OCI-LY1 (cell line): ENCODE results near the gene CDRT15L2.
"Not testable (repeated sequence)": the region's sequence is repeated elsewhere in the genome, so short reads cannot be mapped to it uniquely, and the experiment has no call there.

Experiments
- H2AFZ ChIP-seq: fragments of 200-600 bp; sonication (generic), shearing (Covaris generic); 2 replicates; pipeline ENCODE4 v1.6.0; 2014; ENCODE audit warnings: antibody characterized with exemption, mild to moderate bottlenecking, low read length
- H3F3A ChIP-seq: fragments of 200-600 bp; sonication (generic), shearing (Covaris generic); 2 replicates; pipeline ENCODE4 v1.6.0; 2014; ENCODE audit warnings: mild to moderate bottlenecking, antibody characterized with exemption, low read length, moderate library complexity; ENCODE audit not compliant: insufficient read depth
- H3K27ac ChIP-seq: fragments of 200-600 bp; sonication (generic); 2 replicates; pipeline ENCODE4 v1.5.1; 2014; ENCODE audit warnings: low read length, mixed run types, mild to moderate bottlenecking, low read depth; ENCODE audit not compliant: poor library complexity, severe bottlenecking
- H3K27me3 ChIP-seq: fragments of 200-600 bp; sonication (generic); 2 replicates; pipeline ENCODE4 v1.6.0; 2014; ENCODE audit warnings: antibody characterized with exemption, mild to moderate bottlenecking, low read length, moderate library complexity; ENCODE audit not compliant: insufficient read depth
- H3K36me3 ChIP-seq: fragments of 200-600 bp; sonication (generic); 2 replicates; pipeline ENCODE4 v1.6.1; 2014; ENCODE audit warnings: mild to moderate bottlenecking, antibody characterized with exemption, low read length, moderate library complexity, mixed read lengths; ENCODE audit not compliant: insufficient read depth
- H3K4me1 ChIP-seq: fragments of 200-600 bp; sonication (generic); 2 replicates; pipeline ENCODE4 v1.5.1; 2014; ENCODE audit warnings: mild to moderate bottlenecking, low read length, moderate library complexity; ENCODE audit not compliant: insufficient read depth, severe bottlenecking
- H3K4me2 ChIP-seq: fragments of 200-600 bp; sonication (generic), shearing (Covaris generic); 2 replicates; pipeline ENCODE4 v1.6.1; 2014; ENCODE audit warnings: low read length
- H3K4me3 ChIP-seq: fragments of 200-600 bp; sonication (generic); 2 replicates; pipeline ENCODE4 v1.5.1; 2014; ENCODE audit warnings: low read length, low read depth, mild to moderate bottlenecking, mixed read lengths; ENCODE audit not compliant: poor library complexity, severe bottlenecking
- H3K79me2 ChIP-seq: fragments of 200-600 bp; shearing (Covaris generic); 2 replicates; pipeline ENCODE4 v1.6.1; 2016; ENCODE audit warnings: mixed run types, low read length, mixed read lengths; ENCODE audit not compliant: insufficient read depth
- H3K9ac ChIP-seq: fragments of 200-600 bp; sonication (generic), shearing (Covaris generic); 2 replicates; pipeline ENCODE4 v1.6.1; 2014; ENCODE audit warnings: mild to moderate bottlenecking, low read length, mixed read lengths
- H3K9me2 ChIP-seq: fragments of 200-600 bp; sonication (generic), shearing (Covaris generic); 2 replicates; pipeline ENCODE4 v1.6.1; 2014; ENCODE audit warnings: low read depth, mild to moderate bottlenecking, low read length, mixed read lengths
- H3K9me3 ChIP-seq: fragments of 200-600 bp; shearing (Covaris generic); 2 replicates; pipeline ENCODE4 v1.6.1; 2014; ENCODE audit warnings: low read length, mixed read lengths
- H4K20me1 ChIP-seq: fragments of 200-600 bp; sonication (generic), shearing (Covaris generic); 2 replicates; pipeline ENCODE4 v1.6.0; 2016; ENCODE audit warnings: mild to moderate bottlenecking, low read length; ENCODE audit not compliant: insufficient read depth

Gene CDRT15L2

GRCh38 chr17:20579424-20579823 lies at the start of gene CDRT15L2:
Gene CDRT15L2 (plus strand): TSS chr17:20579724. CDS start chr17:20579744, 20 bp downstream.
- not testable (repeated sequence) for H3K4me2 ChIP-seq, H3F3A ChIP-seq, H3K36me3 ChIP-seq, H3K9ac ChIP-seq, H2AFZ ChIP-seq, H3K4me3 ChIP-seq, H3K79me2 ChIP-seq, H3K9me3 ChIP-seq, H4K20me1 ChIP-seq, H3K4me1 ChIP-seq, H3K27ac ChIP-seq, H3K27me3 ChIP-seq, H3K9me2 ChIP-seq

GRCh38 chr17:20530104-20530503 lies 49.4 kb upstream of the CDRT15L2 start:
- H3K4me1 ChIP-seq, result not testable (repeated sequence)

GRCh38 chr17:20532544-20533090 lies 46.9 kb upstream of the CDRT15L2 start:
- peak overlapping the region; percentile 42 for H3K4me2 ChIP-seq
- not testable (repeated sequence) for H3K36me3 ChIP-seq, H3F3A ChIP-seq, H3K27me3 ChIP-seq, H2AFZ ChIP-seq, H3K79me2 ChIP-seq, H3K27ac ChIP-seq, H3K9me3 ChIP-seq, H3K4me1 ChIP-seq, H3K9me2 ChIP-seq, H4K20me1 ChIP-seq
- H3K4me3 ChIP-seq, result peak overlapping the region; percentile 53
- H3K9ac ChIP-seq, result peak overlapping the region; percentile 31; the same call in 1 of the 2 replicates

More at GRCh38 chr17:20530104-20530503, 49.4 kb upstream of the CDRT15L2 start:
- not testable (repeated sequence) for H3K4me3 ChIP-seq, H3K4me2 ChIP-seq, H3K36me3 ChIP-seq, H4K20me1 ChIP-seq, H3K27me3 ChIP-seq, H3K79me2 ChIP-seq, H3K9me3 ChIP-seq, H3K27ac ChIP-seq, H3K9ac ChIP-seq, H3F3A ChIP-seq, H2AFZ ChIP-seq, H3K9me2 ChIP-seq

GRCh38 chr17:20533206-20533605 lies 46.3 kb upstream of the CDRT15L2 start:
- not testable (repeated sequence) for H3K27me3 ChIP-seq, H3K27ac ChIP-seq, H2AFZ ChIP-seq, H4K20me1 ChIP-seq, H3K79me2 ChIP-seq, H3K36me3 ChIP-seq, H3K9me3 ChIP-seq, H3F3A ChIP-seq, H3K9ac ChIP-seq, H3K4me1 ChIP-seq, H3K9me2 ChIP-seq
- Histone ChIP-seq H3K4me2 (peak overlapping the region; percentile 42; the same call in 1 of the 2 replicates), H3K4me3 (peak overlapping the region; percentile 53)

GRCh38 chr17:20534711-20535550 lies 44.6 kb upstream of the CDRT15L2 start:
- not testable (repeated sequence) for H3F3A ChIP-seq, H3K9ac ChIP-seq, H3K27me3 ChIP-seq, H3K4me3 ChIP-seq, H3K9me2 ChIP-seq, H3K36me3 ChIP-seq, H2AFZ ChIP-seq, H3K4me2 ChIP-seq, H4K20me1 ChIP-seq, H3K9me3 ChIP-seq, H3K4me1 ChIP-seq, H3K79me2 ChIP-seq, H3K27ac ChIP-seq

- H3K27ac ChIP-seq, H2AFZ ChIP-seq, H3K9me3 ChIP-seq, H3K79me2 ChIP-seq, H3K9me2 ChIP-seq, H3K36me3 ChIP-seq, H3K27me3 ChIP-seq, H3K4me1 ChIP-seq, H3K4me3 ChIP-seq, H3K9ac ChIP-seq, H4K20me1 ChIP-seq, H3K4me2 ChIP-seq, H3F3A ChIP-seq: not testable (repeated sequence)
Observed at GRCh38 chr17:20540414-20540813, 39.1 kb upstream of the CDRT15L2 start.

GRCh38 chr17:20540865-20541264 lies 38.7 kb upstream of the CDRT15L2 start:
- H3K36me3 ChIP-seq, H2AFZ ChIP-seq, H3F3A ChIP-seq, H3K4me3 ChIP-seq, H3K9me2 ChIP-seq, H3K79me2 ChIP-seq, H4K20me1 ChIP-seq, H3K27me3 ChIP-seq, H3K4me2 ChIP-seq, H3K27ac ChIP-seq, H3K9ac ChIP-seq, H3K9me3 ChIP-seq, H3K4me1 ChIP-seq: not testable (repeated sequence)
